ENCODE measurements around the gene THAP12. TPM values are rescaled to one million over a fixed set of nuclear protein-coding genes. Genes with fewer than 3 reads are reported as not detected.

THAP12 gene
- total RNA-seq, 1 donor = 44.5 TPM

GRCh38 chr11:76307978-76308747 is 72.8 kb downstream of the THAP12 start:
- no peak overlapping the region for H3K4me3 ChIP-seq (ENCODE audit: insufficient read depth, low read length)
- no peak overlapping the region for H3K27ac ChIP-seq (ENCODE audit: low read depth, low read length)
- peak; percentile 47 for DNase-seq (ENCODE audit: insufficient read length, low spot score, missing footprints)
- no peak overlapping the region for H3K4me2 ChIP-seq (ENCODE audit: insufficient read depth, low read length)
- no peaks in the 10 kb centered on the region for H3K79me2 ChIP-seq (ENCODE audit: insufficient read depth, low read length)
- H3K9me3 ChIP-seq (ENCODE audit: low read depth, low read length) = no peaks in the 10 kb centered on the region
- peaks cover 12% of the 10 kb centered on the region for H3K27me3 ChIP-seq (ENCODE audit: insufficient read depth, low read length)
- no peaks in the 10 kb centered on the region for H4K20me1 ChIP-seq (ENCODE audit: insufficient read depth, low read length)
- H2AFZ ChIP-seq (ENCODE audit: low read length) = no peak overlapping the region
- H3K4me1 ChIP-seq (ENCODE audit: insufficient read depth, low read length) = no peaks in the 10 kb centered on the region
- H3K36me3 ChIP-seq (ENCODE audit: insufficient read depth, low read length) = no peaks in the 10 kb centered on the region
- TF ChIP-seq CTCF (IDR thresholded peaks at IDR 0.05; ENCODE audit: extremely low read depth, low read depth, low read length) = no peak

- no peaks in the 10 kb centered on the region for H3K9me3 ChIP-seq (ENCODE audit: low read depth, low read length)
- H3K36me3 ChIP-seq (ENCODE audit: insufficient read depth, low read length) = no peaks in the 10 kb centered on the region
- H3K79me2 ChIP-seq (ENCODE audit: insufficient read depth, low read length) = no peaks in the 10 kb centered on the region
- H2AFZ ChIP-seq (ENCODE audit: low read length) = no peak overlapping the region
- H3K4me3 ChIP-seq (ENCODE audit: insufficient read depth, low read length) = no peak overlapping the region
- H3K4me2 ChIP-seq (ENCODE audit: insufficient read depth, low read length) = no peak overlapping the region
- no peaks in the 10 kb centered on the region for H3K4me1 ChIP-seq (ENCODE audit: insufficient read depth, low read length)
- peaks cover 19% of the 10 kb centered on the region for H3K27me3 ChIP-seq (ENCODE audit: insufficient read depth, low read length)
- peak; percentile 6 for DNase-seq (ENCODE audit: insufficient read length, low spot score, missing footprints)
- H4K20me1 ChIP-seq (ENCODE audit: insufficient read depth, low read length) = no peaks in the 10 kb centered on the region
- TF ChIP-seq CTCF (IDR thresholded peaks at IDR 0.05; ENCODE audit: extremely low read depth, low read depth, low read length) = no peak
- no peak overlapping the region for H3K27ac ChIP-seq (ENCODE audit: low read depth, low read length)
These were observed 73.5 kb downstream of the THAP12 start for GRCh38 chr11:76307396-76307795.

DNA sequence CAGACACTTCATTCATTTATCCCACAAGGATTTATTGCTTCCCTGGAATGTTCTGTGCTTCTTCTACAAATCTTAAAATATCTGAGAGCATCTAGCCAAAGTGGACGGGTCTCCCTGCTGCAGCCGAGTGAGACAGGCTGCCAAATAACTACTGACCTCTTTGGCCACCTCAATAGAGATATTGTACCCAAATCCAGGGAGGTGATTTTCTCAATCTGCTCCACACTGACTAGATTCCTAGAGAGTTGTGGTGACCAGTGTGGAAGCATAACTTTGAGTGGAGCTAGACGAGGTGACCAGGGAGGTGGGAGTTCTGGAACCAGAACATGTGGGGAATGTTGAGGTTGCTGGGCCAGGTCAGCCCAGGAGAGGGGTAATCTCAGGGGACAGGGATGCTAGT is 77.5 kb downstream of the THAP12 start:
- no peaks in the 10 kb centered on the region for H3K9me3 ChIP-seq (ENCODE audit: low read depth, low read length)
- no peak overlapping the region for H2AFZ ChIP-seq (ENCODE audit: low read length)
- H3K4me1 ChIP-seq (ENCODE audit: insufficient read depth, low read length) = no peaks in the 10 kb centered on the region
- no peaks in the 10 kb centered on the region for H4K20me1 ChIP-seq (ENCODE audit: insufficient read depth, low read length)
- H3K27me3 ChIP-seq (ENCODE audit: insufficient read depth, low read length) = peaks cover 19% of the 10 kb centered on the region
- no peak overlapping the region for H3K4me3 ChIP-seq (ENCODE audit: insufficient read depth, low read length)
- no peaks in the 10 kb centered on the region for H3K36me3 ChIP-seq (ENCODE audit: insufficient read depth, low read length)
- no peak overlapping the region for H3K4me2 ChIP-seq (ENCODE audit: insufficient read depth, low read length)
- peak; percentile 1 for DNase-seq (ENCODE audit: insufficient read length, low spot score, missing footprints)
- TF ChIP-seq CTCF (IDR thresholded peaks at IDR 0.05; ENCODE audit: extremely low read depth, low read depth, low read length) = no peak
- no peaks in the 10 kb centered on the region for H3K79me2 ChIP-seq (ENCODE audit: insufficient read depth, low read length)
- no peak overlapping the region for H3K27ac ChIP-seq (ENCODE audit: low read depth, low read length)

DNA sequence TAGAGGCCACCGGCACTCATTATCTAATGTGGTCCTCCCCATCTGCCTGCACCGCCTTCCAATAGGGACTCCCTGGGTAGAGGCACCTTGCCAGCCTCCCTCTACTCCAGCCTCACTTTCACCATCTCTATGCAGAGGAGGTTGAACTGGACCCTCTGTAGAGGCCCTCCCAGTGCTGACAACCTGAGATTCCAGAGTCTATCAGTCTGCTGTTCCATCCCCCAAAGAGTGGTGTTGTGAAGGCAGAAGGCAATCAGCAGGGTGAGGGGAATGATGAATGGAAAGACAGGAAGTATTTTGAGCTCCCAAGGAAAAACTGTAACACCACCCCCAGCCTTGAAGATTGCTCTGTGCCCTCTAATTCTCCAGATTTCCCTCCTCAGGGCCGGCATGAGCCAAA is 77.9 kb downstream of the THAP12 start:
- DNase-seq (ENCODE audit: insufficient read length, low spot score, missing footprints) = peak; percentile 44
- Histone ChIP-seq H3K4me2 (ENCODE audit: insufficient read depth, low read length) (no peak overlapping the region), H3K27ac (ENCODE audit: low read depth, low read length) (no peak overlapping the region), H4K20me1 (ENCODE audit: insufficient read depth, low read length) (no peaks in the 10 kb centered on the region), H3K36me3 (ENCODE audit: insufficient read depth, low read length) (no peaks in the 10 kb centered on the region), H3K4me3 (ENCODE audit: insufficient read depth, low read length) (no peak overlapping the region), H2AFZ (ENCODE audit: low read length) (no peak overlapping the region), H3K27me3 (ENCODE audit: insufficient read depth, low read length) (peaks cover 19% of the 10 kb centered on the region), H3K79me2 (ENCODE audit: insufficient read depth, low read length) (no peaks in the 10 kb centered on the region), H3K9me3 (ENCODE audit: low read depth, low read length) (no peaks in the 10 kb centered on the region), H3K4me1 (ENCODE audit: insufficient read depth, low read length) (no peaks in the 10 kb centered on the region)
- TF ChIP-seq CTCF (IDR thresholded peaks at IDR 0.05; ENCODE audit: extremely low read depth, low read depth, low read length) = no peak

Small RNA genes lying within 50 kb of the gene (small RNA-seq; reads per million reads assigned to genes)
- not detected for gene RF00019

Other genes with a start within 250 kb of the THAP12 start
- under 0.01 and 0.36 TPM in 2 replicates for gene WNT11, start 174.6 kb downstream of the THAP12 start, total RNA-seq
- gene GVQW3, start 191 bp upstream of the THAP12 start, total RNA-seq = 2.9 and 3.2 TPM in 2 replicates
- gene EMSY, start 63.9 kb upstream of the THAP12 start, total RNA-seq = 17.4 and 20.3 TPM in 2 replicates

All from osteoblast (primary cell).